SU-DHL-6 (cell line): ENCODE measurements around the gene GPATCH8.

Source experiments
- H2AFZ ChIP-seq: fragments of 200-600 bp; sonication (generic); 2 replicates; pipeline ENCODE4 v1.6.1; 2014; ENCODE audit warnings: low read depth, mild to moderate bottlenecking, moderate library complexity, mixed read lengths, antibody characterized with exemption, low read length; ENCODE audit not compliant: severe bottlenecking
- H3F3A ChIP-seq: fragments of 200-600 bp; shearing (Covaris generic); 2 replicates; pipeline ENCODE4 v1.6.0; 2016; ENCODE audit warnings: antibody characterized with exemption, mild to moderate bottlenecking; ENCODE audit not compliant: insufficient read depth
- H3K27ac ChIP-seq: fragments of 200-600 bp; sonication (generic); 2 replicates; pipeline ENCODE4 v1.5.1; 2016; ENCODE audit warnings: low read depth, mild to moderate bottlenecking, low read length, moderate library complexity, mixed read lengths
- H3K27me3 ChIP-seq: fragments of 200-600 bp; sonication (generic), shearing (Covaris generic); 2 replicates; pipeline ENCODE4 v1.6.0; 2014; ENCODE audit warnings: mild to moderate bottlenecking, low read length
- H3K36me3 ChIP-seq: fragments of 200-600 bp; sonication (generic); 2 replicates; pipeline ENCODE4 v1.6.1; 2014; ENCODE audit warnings: mild to moderate bottlenecking, low read length, mixed read lengths
- H3K4me2 ChIP-seq: fragments of 300-600, 200-600 bp; shearing (Covaris generic), sonication (generic); 2 replicates; pipeline ENCODE4 v1.6.0; 2014; ENCODE audit warnings: low read length, low read depth, mild to moderate bottlenecking; ENCODE audit not compliant: poor library complexity, severe bottlenecking
- H3K4me3 ChIP-seq: fragments of 200-600 bp; sonication (generic); 2 replicates; pipeline ENCODE4 v1.5.1; 2014; ENCODE audit warnings: antibody characterized with exemption, low read length, mild to moderate bottlenecking, mixed read lengths; ENCODE audit not compliant: insufficient read depth, poor library complexity, severe bottlenecking
- H3K79me2 ChIP-seq: fragments of 200-600 bp; sonication (generic); 2 replicates; pipeline ENCODE4 v1.6.1; 2014; ENCODE audit warnings: mild to moderate bottlenecking, low read length, moderate library complexity; ENCODE audit not compliant: insufficient read depth
- H3K9ac ChIP-seq: fragments of 200-600 bp; sonication (generic); 2 replicates; pipeline ENCODE4 v1.7.0; 2014; ENCODE audit warnings: mild to moderate bottlenecking, low read length
- H3K9me2 ChIP-seq: fragments of 200-600 bp; sonication (generic); replicated peaks from 2 replicates; pipeline ENCODE4 v1.6.1; 2014; ENCODE audit warnings: low read length; ENCODE audit not compliant: insufficient read depth
- H3K9me3 ChIP-seq: fragments of 200-600 bp; sonication (generic); 2 replicates; pipeline ENCODE4 v1.6.1; 2014; ENCODE audit warnings: low read length, mixed read lengths; ENCODE audit not compliant: insufficient read depth
- H4K20me1 ChIP-seq: fragments of 200-600 bp; sonication (generic); 2 replicates; pipeline ENCODE4 v1.6.1; 2014; ENCODE audit warnings: low read depth, mild to moderate bottlenecking, antibody characterized with exemption, low read length, moderate library complexity, mixed read lengths
- EZH2phosphoT487 ChIP-seq: fragments of 200-600 bp; sonication (generic), shearing (Covaris generic); conservative IDR thresholded peaks from 2 replicates; pipeline ENCODE4 v1.6.1; 2018; ENCODE audit warnings: mild to moderate bottlenecking, antibody characterized with exemption, low read length, moderate library complexity, mixed read lengths
- TF ChIP-seq, protein P1 (sequence below): fragments of 200-600 bp; sonication (generic); IDR thresholded peaks from one replicate; pipeline ENCODE4 v1.5.1; 2017; ENCODE audit warnings: antibody characterized with exemption, mild to moderate bottlenecking, low read length, moderate library complexity; ENCODE audit not compliant: insufficient read depth, poor library complexity, severe bottlenecking

The GPATCH8 gene

DNA sequence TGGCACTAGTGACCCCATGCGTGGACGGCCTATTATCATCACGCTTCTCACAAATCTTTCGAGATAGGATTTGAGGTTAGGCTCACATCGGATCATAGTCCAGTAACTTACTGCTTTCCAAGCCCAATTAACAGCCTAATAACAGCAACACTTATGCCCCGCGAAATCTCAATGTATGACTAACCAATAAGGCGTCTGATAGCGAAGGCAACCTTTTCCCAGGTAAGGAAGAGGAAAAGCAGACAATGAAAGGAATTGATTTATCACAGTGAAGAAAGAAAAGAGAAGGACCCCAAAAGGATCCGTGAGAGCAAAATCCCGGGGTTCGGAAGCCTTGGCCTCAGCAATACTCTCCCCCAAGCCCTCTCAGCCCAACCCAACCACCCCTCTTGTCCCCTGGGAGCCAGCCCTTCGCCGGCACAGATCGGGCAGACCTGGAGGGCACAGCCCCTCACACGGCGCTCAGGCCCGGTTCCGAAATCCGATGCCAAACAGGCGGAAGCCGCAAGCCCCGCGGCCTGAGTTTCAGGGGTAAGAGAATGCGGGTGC lies 534 bp downstream of the GPATCH8 start:
- peak overlapping the region; percentile 98 for H3K9ac ChIP-seq
- no peaks in the 10 kb centered on the region for H3K9me2 ChIP-seq
- peaks cover 60% of the 10 kb centered on the region for H3K79me2 ChIP-seq
- no peaks in the 10 kb centered on the region; the same call in 1 of the 2 replicates for H3F3A ChIP-seq
- H4K20me1 ChIP-seq, result peaks cover 10% of the 10 kb centered on the region; the same call in 1 of the 2 replicates
- peak overlapping the region; percentile 81 for H3K27ac ChIP-seq
- peak overlapping the region; percentile 97 for H2AFZ ChIP-seq
- TF ChIP-seq EZH2phosphoT487, result no peak
- TF ChIP-seq, protein P1, sequence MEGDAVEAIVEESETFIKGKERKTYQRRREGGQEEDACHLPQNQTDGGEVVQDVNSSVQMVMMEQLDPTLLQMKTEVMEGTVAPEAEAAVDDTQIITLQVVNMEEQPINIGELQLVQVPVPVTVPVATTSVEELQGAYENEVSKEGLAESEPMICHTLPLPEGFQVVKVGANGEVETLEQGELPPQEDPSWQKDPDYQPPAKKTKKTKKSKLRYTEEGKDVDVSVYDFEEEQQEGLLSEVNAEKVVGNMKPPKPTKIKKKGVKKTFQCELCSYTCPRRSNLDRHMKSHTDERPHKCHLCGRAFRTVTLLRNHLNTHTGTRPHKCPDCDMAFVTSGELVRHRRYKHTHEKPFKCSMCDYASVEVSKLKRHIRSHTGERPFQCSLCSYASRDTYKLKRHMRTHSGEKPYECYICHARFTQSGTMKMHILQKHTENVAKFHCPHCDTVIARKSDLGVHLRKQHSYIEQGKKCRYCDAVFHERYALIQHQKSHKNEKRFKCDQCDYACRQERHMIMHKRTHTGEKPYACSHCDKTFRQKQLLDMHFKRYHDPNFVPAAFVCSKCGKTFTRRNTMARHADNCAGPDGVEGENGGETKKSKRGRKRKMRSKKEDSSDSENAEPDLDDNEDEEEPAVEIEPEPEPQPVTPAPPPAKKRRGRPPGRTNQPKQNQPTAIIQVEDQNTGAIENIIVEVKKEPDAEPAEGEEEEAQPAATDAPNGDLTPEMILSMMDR, result no peak
- no peaks in the 10 kb centered on the region for H3K27me3 ChIP-seq
- H3K36me3 ChIP-seq, result no peaks in the 10 kb centered on the region
- H3K4me3 ChIP-seq, result peak overlapping the region; percentile 76
- H3K9me3 ChIP-seq, result no peaks in the 10 kb centered on the region
- peak overlapping the region; percentile 92 for H3K4me2 ChIP-seq

DNA sequence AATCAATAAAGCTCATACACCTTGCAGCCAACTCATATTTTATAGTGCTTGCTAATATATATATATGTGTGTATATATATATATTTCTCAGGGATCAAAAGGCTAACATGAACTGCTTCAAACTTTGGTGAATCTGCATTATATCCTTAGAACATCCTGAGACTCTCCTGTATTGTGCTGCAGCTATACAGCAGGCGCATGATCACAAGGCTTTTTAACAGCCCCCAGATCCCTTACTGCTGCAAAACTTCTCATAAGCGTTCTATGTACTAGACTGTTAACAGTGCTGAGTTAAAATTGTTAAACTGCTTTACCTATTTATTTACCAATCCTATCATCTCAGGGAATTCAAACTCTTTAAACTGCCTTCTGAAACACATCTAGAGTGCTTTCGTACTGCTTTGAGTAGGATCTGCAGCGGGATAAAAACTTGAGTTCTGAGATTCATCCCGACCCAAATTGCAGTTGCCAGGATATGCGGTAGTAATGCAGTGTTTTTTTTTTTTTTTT lies 1.3 kb downstream of the GPATCH8 start:
- peak overlapping the region; percentile 76 for H3K4me3 ChIP-seq
- H3K36me3 ChIP-seq, result no peaks in the 10 kb centered on the region
- peaks cover 10% of the 10 kb centered on the region; the same call in 1 of the 2 replicates for H4K20me1 ChIP-seq
- TF ChIP-seq, protein P1, result no peak
- TF ChIP-seq EZH2phosphoT487, result no peak
- no peaks in the 10 kb centered on the region for H3K9me3 ChIP-seq
- no peaks in the 10 kb centered on the region for H3K27me3 ChIP-seq
- peak overlapping the region; percentile 81; the same call in 1 of the 2 replicates for H3K27ac ChIP-seq
- peaks cover 67% of the 10 kb centered on the region for H3K79me2 ChIP-seq
- no peaks in the 10 kb centered on the region for H3K9me2 ChIP-seq
- H3K4me2 ChIP-seq, result peak overlapping the region; percentile 92
- H2AFZ ChIP-seq, result no peak overlapping the region
- no peaks in the 10 kb centered on the region; the same call in 1 of the 2 replicates for H3F3A ChIP-seq
- peak overlapping the region; percentile 98 for H3K9ac ChIP-seq

DNA sequence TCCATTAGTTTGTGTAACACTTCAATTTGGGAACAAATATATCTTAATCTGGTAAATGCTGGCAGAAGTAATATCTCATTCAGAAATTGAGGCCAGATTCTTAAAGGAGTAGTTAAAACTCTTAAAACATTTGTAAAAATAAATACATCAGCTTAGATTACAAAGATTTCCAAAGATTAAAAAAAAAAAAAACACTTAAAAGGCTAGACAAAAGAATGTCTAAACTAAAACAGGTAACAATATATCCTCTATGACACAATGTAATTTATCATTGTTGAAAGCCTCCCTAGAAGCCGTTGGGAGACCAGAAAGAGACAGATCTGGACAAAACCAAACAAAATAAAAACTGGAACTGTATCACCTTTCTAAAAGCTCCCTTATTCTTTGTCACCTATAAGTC lies 3.5 kb downstream of the GPATCH8 start:
- no peak for TF ChIP-seq EZH2phosphoT487
- TF ChIP-seq, protein P1, result no peak
- H3K9me3 ChIP-seq, result no peaks in the 10 kb centered on the region
- no peaks in the 10 kb centered on the region for H3K9me2 ChIP-seq
- H3K4me3 ChIP-seq, result no peak overlapping the region
- H3K27me3 ChIP-seq, result no peaks in the 10 kb centered on the region
- no peaks in the 10 kb centered on the region for H3K36me3 ChIP-seq
- peak overlapping the region; percentile 92 for H3K4me2 ChIP-seq
- H4K20me1 ChIP-seq, result peaks cover 10% of the 10 kb centered on the region; the same call in 1 of the 2 replicates
- H3K79me2 ChIP-seq, result peaks cover 89% of the 10 kb centered on the region
- H2AFZ ChIP-seq, result no peak overlapping the region
- H3F3A ChIP-seq, result no peaks in the 10 kb centered on the region; the same call in 1 of the 2 replicates
- H3K9ac ChIP-seq, result 0 out of 2 replicates have a peak overlapping the region, but pooled peaks have one; percentile 22
- no peak overlapping the region for H3K27ac ChIP-seq
